Fibroblast of lung (primary cell): ENCODE data around the gene SMC1B. TPM values are rescaled to one million over a fixed set of nuclear protein-coding genes. Genes with fewer than 3 reads are reported as not detected.

Experiments
- DNase-seq, 2 donors: peaks; one replicate each; pipeline versions ENCODE4 v3.0.0 to v3.0.0-alpha.2; 2010; ENCODE audit warnings: low read depth in 2 of 2
- H2AFZ ChIP-seq: 2 replicates; pipeline ENCODE4 v1.5.1; 2012; ENCODE audit warnings: low read length, control low read depth, inconsistent platforms
- H3K27ac ChIP-seq: 2 replicates; pipeline ENCODE4 v1.5.1; 2011; ENCODE audit warnings: low read length, control low read depth; ENCODE audit not compliant: insufficient read depth
- H3K27me3 ChIP-seq: 2 replicates; pipeline ENCODE4 v1.5.1; 2011; ENCODE audit warnings: mild to moderate bottlenecking, low read length; ENCODE audit not compliant: control insufficient read depth, insufficient read depth
- H3K36me3 ChIP-seq: 2 replicates; pipeline ENCODE4 v1.5.1; 2011; ENCODE audit warnings: low read length; ENCODE audit not compliant: control insufficient read depth, insufficient read depth
- H3K4me1 ChIP-seq: 2 replicates; pipeline ENCODE4 v1.5.1; 2011; ENCODE audit warnings: low read length; ENCODE audit not compliant: control insufficient read depth, insufficient read depth; ENCODE audit errors: extremely low read depth
- H3K4me2 ChIP-seq: 2 replicates; pipeline ENCODE4 v1.5.1; 2011; ENCODE audit warnings: low read length, control low read depth; ENCODE audit not compliant: insufficient read depth; ENCODE audit errors: extremely low read depth
- H3K4me3 ChIP-seq, 4 experiments: fragments of 200-600 bp in 1 of 4; sonication (generic) in 1 of 4; replicated peaks in 1 of 4; 2 replicates each; pipeline ENCODE4 v1.5.1; 2011 to 2016; ENCODE audit warnings: low read length in 4 of 4, low read depth in 3 of 4, mild to moderate bottlenecking in 3 of 4, control low read depth in 2 of 4, inconsistent platforms in 1 of 4, mixed read lengths in 1 of 4; ENCODE audit not compliant: insufficient read depth in 1 of 4; ENCODE audit errors: control extremely low read depth in 1 of 4
- H3K79me2 ChIP-seq: 2 replicates; pipeline ENCODE4 v1.5.1; 2012; ENCODE audit warnings: mild to moderate bottlenecking, low read length, inconsistent platforms; ENCODE audit not compliant: control insufficient read depth, insufficient read depth
- H3K9ac ChIP-seq: 2 replicates; pipeline ENCODE4 v1.5.1; 2011; ENCODE audit warnings: mild to moderate bottlenecking, low read length, control low read depth; ENCODE audit not compliant: insufficient read depth
- H3K9me3 ChIP-seq: 2 replicates; pipeline ENCODE4 v1.5.1; 2012; ENCODE audit warnings: low read depth, low read length; ENCODE audit not compliant: control insufficient read depth, insufficient read depth
- H4K20me1 ChIP-seq: 2 replicates; pipeline ENCODE4 v1.5.1; 2011; ENCODE audit warnings: low read length; ENCODE audit not compliant: control insufficient read depth, insufficient read depth; ENCODE audit errors: extremely low read depth
- CTCF ChIP-seq, 2 donors: IDR thresholded peaks in 1 of 2; conservative IDR thresholded peaks in 1 of 2; 1 replicate in 1 of 2; 2 replicates in 1 of 2; pipeline ENCODE4 v1.5.1; 2011 to 2012; ENCODE audit warnings: low read length in 2 of 2, control low read depth in 1 of 2, inconsistent platforms in 1 of 2, low read depth in 1 of 2, mild to moderate bottlenecking in 1 of 2
- EZH2 ChIP-seq: IDR thresholded peaks from 2 replicates; pipeline ENCODE4 v1.5.1; 2012; ENCODE audit warnings: low read length, control low read depth, mild to moderate bottlenecking; ENCODE audit errors: missing control alignments
- polyA plus RNA-seq, 2 donors: library from polyadenylated mRNA; depleted of rRNA in 1 of 2; stranded (reverse) in 1 of 2; unstranded in 1 of 2; fragments of >200 nt; gene quantifications; 2 replicates each; pipeline ENCODE4 v1.2.1, GENCODE V29; 2011 to 2012; ENCODE audit warnings: missing spikeins in 1 of 2
- total RNA-seq: library from RNA; depleted of rRNA; stranded (reverse); fragments of >200 nt; gene quantifications from 2 replicates; pipeline ENCODE4 v1.2.1, GENCODE V29; 2014

Gene SMC1B
- total and polyA plus RNA-seq, 2 donors (not counting 1 experiment from before 2014, with no cell fraction given): not detected

- Histone ChIP-seq H3K9ac (no peak overlapping the region), H2AFZ (no peak overlapping the region), H3K79me2 (no peaks in the 10 kb centered on the region), H4K20me1 (no peaks in the 10 kb centered on the region), H3K27me3 (no peaks in the 10 kb centered on the region), H3K27ac (no peak overlapping the region), H3K4me3 (no peak overlapping the region), H3K36me3 (no peaks in the 10 kb centered on the region), H3K4me1 (peaks cover 3% of the 10 kb centered on the region), H3K4me2 (no peak overlapping the region), H3K9me3 (no peaks in the 10 kb centered on the region)
- TF ChIP-seq CTCF (conservative IDR thresholded peaks at IDR 0.05 in 1 of 2, IDR thresholded peaks at IDR 0.05 in 1 of 2; ENCODE audit: low read depth in 1 of 2, low read length in 2 of 2) (no peak), EZH2 (no peak)
- no peak for DNase-seq
Measured at GRCh38 chr22:45302751-45303150, 110.6 kb downstream of the SMC1B start.

- DNase-seq: no peak
- Histone ChIP-seq H3K4me2 (no peak overlapping the region), H3K36me3 (no peaks in the 10 kb centered on the region), H3K79me2 (no peaks in the 10 kb centered on the region), H3K9ac (no peak overlapping the region), H4K20me1 (no peaks in the 10 kb centered on the region), H2AFZ (no peak overlapping the region), H3K27me3 (peaks cover 3% of the 10 kb centered on the region), H3K4me3 (no peak overlapping the region), H3K4me1 (peaks cover 3% of the 10 kb centered on the region), H3K9me3 (no peaks in the 10 kb centered on the region), H3K27ac (no peak overlapping the region)
- no peak for TF ChIP-seq EZH2
- no peak for TF ChIP-seq CTCF (conservative IDR thresholded peaks at IDR 0.05 in 1 of 2, IDR thresholded peaks at IDR 0.05 in 1 of 2; ENCODE audit: low read depth in 1 of 2, low read length in 2 of 2)
Measured at GRCh38 chr22:45298934-45299505, 114.4 kb downstream of the SMC1B start.

- no peaks in the 10 kb centered on the region for H3K9me3 ChIP-seq
- DNase-seq: no peak
- no peaks in the 10 kb centered on the region for H3K36me3 ChIP-seq
- no peaks in the 10 kb centered on the region for H4K20me1 ChIP-seq
- no peak overlapping the region for H3K4me3 ChIP-seq
- H3K9ac ChIP-seq: no peak overlapping the region
- no peak overlapping the region for H3K27ac ChIP-seq
- H3K4me1 ChIP-seq: peaks cover under 1% of the 10 kb centered on the region
- TF ChIP-seq EZH2 (no peak), CTCF (conservative IDR thresholded peaks at IDR 0.05 in 1 of 2, IDR thresholded peaks at IDR 0.05 in 1 of 2; ENCODE audit: low read depth in 1 of 2, low read length in 2 of 2) (no peak)
- H3K79me2 ChIP-seq: no peaks in the 10 kb centered on the region
- no peak overlapping the region for H3K4me2 ChIP-seq
- H2AFZ ChIP-seq: no peak overlapping the region
- peaks cover 11% of the 10 kb centered on the region for H3K27me3 ChIP-seq
Measured at GRCh38 chr22:45296628-45297297, 116.6 kb downstream of the SMC1B start.
